SK-N-SH (cell line): ENCODE results near the gene ABCA6. TPM values are rescaled to one million over a fixed set of nuclear protein-coding genes. Genes with fewer than 3 reads are reported as not detected.
"Not testable (repeated sequence)": the region's sequence is repeated elsewhere in the genome, so short reads cannot be mapped to it uniquely, and the experiment has no call there.

Experiments
- CTCF ChIA-PET: fragments of 300-600, 350-600 bp; formaldehyde crosslinking; extraction: SDS; loops from one replicate; lab custom pipeline; 2021; lab: Yijun Ruan, JAX
- POLR2A ChIA-PET: fragments of 350-600 bp; sonication (Branson Sonifier 250); formaldehyde crosslinking; extraction: SDS; loops from one replicate; lab custom pipeline; 2020; ENCODE audit warnings: antibody characterized with exemption, inconsistent platforms; lab: Yijun Ruan, JAX
- DNase-seq: peaks from one replicate; pipeline ENCODE4 v3.0.0; 2012
- H2AFZ ChIP-seq: fragments of 200-600 bp; sonication (generic); 2 replicates; pipeline ENCODE4 v1.8.1; 2016; ENCODE audit warnings: antibody characterized with exemption, mild to moderate bottlenecking, low read depth
- H3F3A ChIP-seq: fragments of 200-600 bp; sonication (generic); replicated peaks from 2 replicates; pipeline ENCODE3; 2016; ENCODE audit warnings: antibody characterized with exemption, mild to moderate bottlenecking; ENCODE audit not compliant: insufficient read depth
- H3K27ac ChIP-seq, 2 experiments: fragments of 200-500 bp in 1 of 2; fragments of 200-600 bp in 1 of 2; sonication (Bioruptor generic) in 1 of 2; sonication (generic), shearing (Covaris generic) in 1 of 2; 2 replicates each; pipeline versions ENCODE4 v1.5.1 to v1.6.1; 2014 to 2016; ENCODE audit warnings: low read depth in 2 of 2, inconsistent platforms in 1 of 2, low read length in 1 of 2, mild to moderate bottlenecking in 1 of 2, mixed read lengths in 1 of 2
- H3K27me3 ChIP-seq: fragments of 200-600 bp; sonication (generic), shearing (Covaris generic); 2 replicates; pipeline ENCODE4 v1.6.1; 2016; ENCODE audit warnings: mixed run types; ENCODE audit not compliant: insufficient read depth
- H3K36me3 ChIP-seq, 2 experiments: fragments of 200-500 bp in 1 of 2; fragments of 200-600 bp in 1 of 2; sonication (Bioruptor generic) in 1 of 2; sonication (generic) in 1 of 2; replicated peaks in 1 of 2; 2 replicates each; pipeline versions ENCODE3 to v1.5.1; 2014 to 2016; ENCODE audit warnings: low read length in 1 of 2, mild to moderate bottlenecking in 1 of 2; ENCODE audit not compliant: insufficient read depth in 2 of 2, control insufficient read depth in 1 of 2
- H3K4me1 ChIP-seq, 2 experiments: fragments of 200-500 bp in 1 of 2; fragments of 200-600 bp in 1 of 2; sonication (Bioruptor generic) in 1 of 2; sonication (generic), shearing (Covaris generic) in 1 of 2; 2 replicates each; pipeline versions ENCODE4 v1.5.1 to v1.6.1; 2014 to 2016; ENCODE audit warnings: low read depth in 1 of 2, low read length in 1 of 2, mixed run types in 1 of 2; ENCODE audit not compliant: insufficient read depth in 2 of 2, control insufficient read depth in 1 of 2
- H3K4me2 ChIP-seq: fragments of 200-600 bp; sonication (generic), shearing (Covaris generic); 2 replicates; pipeline ENCODE4 v1.6.1; 2017; ENCODE audit warnings: mixed run types
- H3K4me3 ChIP-seq, 2 experiments: fragments of 200-500 bp in 1 of 2; fragments of 200-600 bp in 1 of 2; sonication (Bioruptor generic) in 1 of 2; sonication (generic), shearing (Covaris generic) in 1 of 2; 2 replicates each; pipeline versions ENCODE4 v1.5.1 to v1.8.1; 2014 to 2016; ENCODE audit warnings: low read depth in 2 of 2, inconsistent platforms in 1 of 2, low read length in 1 of 2, mild to moderate bottlenecking in 1 of 2, mixed read lengths in 1 of 2, moderate library complexity in 1 of 2
- H3K79me2 ChIP-seq: fragments of 200-600 bp; sonication (generic); 2 replicates; pipeline ENCODE4 v1.8.1; 2017; ENCODE audit warnings: mild to moderate bottlenecking; ENCODE audit not compliant: insufficient read depth
- H3K9ac ChIP-seq: fragments of 200-600 bp; sonication (generic); 2 replicates; pipeline ENCODE4 v1.6.1; 2017; ENCODE audit warnings: mixed run types
- H3K9me2 ChIP-seq: fragments of 200-600 bp; sonication (generic); 2 replicates; pipeline ENCODE4 v1.6.1; 2017; ENCODE audit warnings: mixed run types
- H3K9me3 ChIP-seq: fragments of 200-600 bp; sonication (generic); 2 replicates; pipeline ENCODE4 v1.6.1; 2017; ENCODE audit warnings: mixed run types, mild to moderate bottlenecking, moderate library complexity
- H4K20me1 ChIP-seq: fragments of 200-600 bp; sonication (generic); 2 replicates; pipeline ENCODE4 v1.6.1; 2017; ENCODE audit warnings: mild to moderate bottlenecking, mixed run types; ENCODE audit not compliant: insufficient read depth
- SMC3 ChIP-seq: IDR thresholded peaks from 2 replicates; pipeline ENCODE4 v1.6.1; 2012; ENCODE audit warnings: low read depth, low read length, improper control_type of control experiment
- TCF12 ChIP-seq: IDR thresholded peaks from 2 replicates; pipeline ENCODE4 v1.4.0; 2012
- WGBS: methylation state at CpG from one replicate; pipeline ENCODE4 v1.1.6; 2017; ENCODE audit warnings: low lambda C conversion rate; 5-methylcytosine and 5-hydroxymethylcytosine counted together
- polyA plus RNA-seq, 3 experiments: library from polyadenylated mRNA; depleted of rRNA; stranded (reverse); fragments of >200 nt; gene quantifications; 2 replicates each; pipeline ENCODE4 v1.2.3, GENCODE V29; 2012
- TF ChIP-seq, protein P1 (sequence below): fragments of 150-350 bp; IDR thresholded peaks from 2 replicates; pipeline ENCODE4 v1.6.1; 2017; ENCODE audit warnings: antibody characterized with exemption, low read length, low read depth, borderline replicate concordance

Gene ABCA6
- polyA plus RNA-seq, 1 of the 3 experiments (the other 2 are of a cell fraction): 0.15 TPM

DNA sequence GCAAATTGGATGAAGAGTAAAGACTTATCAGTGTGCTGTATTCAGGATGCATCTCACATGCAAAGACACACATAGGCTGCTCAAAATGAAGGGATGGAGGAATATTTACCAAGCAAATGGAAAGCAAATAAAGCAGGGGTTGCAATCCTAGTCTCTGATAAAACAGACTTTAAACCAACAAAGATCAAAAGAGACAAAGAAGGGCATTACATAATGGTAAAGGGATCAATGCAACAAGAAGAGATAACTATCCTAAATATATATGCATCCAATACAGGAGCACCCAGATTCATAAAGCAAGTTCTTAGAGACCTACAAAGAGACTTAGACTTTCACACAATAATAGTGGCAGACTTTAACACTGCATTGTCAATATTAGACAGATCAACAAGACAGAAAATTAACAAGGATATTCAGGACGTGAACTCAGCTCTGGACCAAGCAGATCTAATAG, 68.9 kb downstream of the ABCA6 start:
- H3K4me3 ChIP-seq, H3K4me2 ChIP-seq, POLR2A ChIA-PET, H3K9ac ChIP-seq, H3F3A ChIP-seq, CTCF ChIA-PET, H2AFZ ChIP-seq, H3K36me3 ChIP-seq, H3K4me1 ChIP-seq, H3K9me3 ChIP-seq, H3K79me2 ChIP-seq, H3K27me3 ChIP-seq, H3K27ac ChIP-seq, H4K20me1 ChIP-seq, H3K9me2 ChIP-seq, DNase-seq: not testable (repeated sequence)
- 0% methylated on average over 1 of the region's 1 CpG for WGBS

DNA sequence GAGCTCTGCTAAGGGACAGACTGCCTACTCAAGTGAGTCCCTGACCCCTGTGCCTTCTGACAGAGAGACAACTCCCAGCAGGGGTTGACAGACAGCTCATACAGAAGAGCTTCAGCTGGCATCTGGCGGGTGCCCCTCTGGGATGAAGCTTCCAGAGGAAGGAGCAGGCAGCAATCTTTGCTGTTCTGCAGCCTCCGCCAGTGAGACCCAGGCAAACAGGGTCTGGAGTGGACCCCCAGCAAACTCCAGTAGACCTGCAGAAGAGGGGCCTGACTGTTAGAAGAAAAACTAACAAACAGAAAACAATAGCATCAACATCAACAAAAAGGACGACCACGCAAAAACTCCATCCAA, 70.5 kb downstream of the ABCA6 start:
- POLR2A ChIA-PET, H2AFZ ChIP-seq, DNase-seq, H3K27me3 ChIP-seq, H3K79me2 ChIP-seq, H3K9me3 ChIP-seq, CTCF ChIA-PET, H3K9ac ChIP-seq, H3K4me1 ChIP-seq, H3F3A ChIP-seq, H3K36me3 ChIP-seq, H3K9me2 ChIP-seq, H3K4me2 ChIP-seq, H4K20me1 ChIP-seq, H3K4me3 ChIP-seq, H3K27ac ChIP-seq: not testable (repeated sequence)
- WGBS: 42% methylated on average over 4 of the region's 4 CpGs

DNA sequence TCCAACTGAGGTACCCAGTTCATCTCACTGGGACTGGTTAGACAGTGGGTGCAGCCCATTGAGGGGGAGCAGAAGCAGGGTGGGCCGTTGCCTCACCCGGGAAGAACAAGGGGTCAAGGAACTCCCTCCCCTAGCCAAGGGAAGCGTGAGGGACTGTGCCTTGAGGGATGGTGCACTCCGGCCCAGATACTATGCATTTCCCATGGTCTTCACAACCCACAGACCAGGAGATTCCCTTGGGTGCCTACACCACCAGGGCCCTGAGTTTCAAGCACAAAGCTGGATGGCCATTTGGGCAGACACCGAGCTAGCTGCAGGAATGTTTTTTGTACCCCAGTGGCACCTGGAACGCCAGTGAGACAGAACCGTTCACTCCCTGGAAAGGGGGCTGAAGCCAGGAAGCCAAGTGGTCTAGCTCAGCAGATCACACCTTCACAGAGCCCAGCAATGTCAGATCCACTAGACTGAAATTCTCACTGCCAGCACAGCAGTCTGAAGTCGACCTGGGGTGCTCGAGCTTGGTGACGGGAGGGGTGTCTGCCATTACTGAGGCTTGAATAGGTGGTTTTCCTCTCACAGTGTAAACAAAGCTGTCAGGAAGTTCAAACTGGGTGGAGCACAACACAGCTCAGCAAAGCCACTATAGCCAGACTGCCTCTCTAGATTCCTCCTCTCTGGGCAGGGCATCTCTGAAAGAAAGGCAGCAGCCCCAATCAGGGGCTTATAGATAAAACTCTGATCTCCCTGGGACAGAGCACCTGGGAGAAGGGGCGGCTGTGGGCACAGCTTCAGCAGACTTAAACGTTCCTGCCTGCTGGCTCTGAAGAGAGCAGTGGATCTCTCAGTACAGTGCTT, 71.1 kb downstream of the ABCA6 start:
- H3K9ac ChIP-seq, H3K79me2 ChIP-seq, H3K27me3 ChIP-seq, H3F3A ChIP-seq, CTCF ChIA-PET, H3K4me1 ChIP-seq, H4K20me1 ChIP-seq, H2AFZ ChIP-seq, H3K4me2 ChIP-seq, H3K4me3 ChIP-seq, H3K9me3 ChIP-seq, DNase-seq, POLR2A ChIA-PET, H3K36me3 ChIP-seq, H3K27ac ChIP-seq, H3K9me2 ChIP-seq: not testable (repeated sequence)
- WGBS: 15% methylated on average over 12 of the region's 12 CpGs

DNA sequence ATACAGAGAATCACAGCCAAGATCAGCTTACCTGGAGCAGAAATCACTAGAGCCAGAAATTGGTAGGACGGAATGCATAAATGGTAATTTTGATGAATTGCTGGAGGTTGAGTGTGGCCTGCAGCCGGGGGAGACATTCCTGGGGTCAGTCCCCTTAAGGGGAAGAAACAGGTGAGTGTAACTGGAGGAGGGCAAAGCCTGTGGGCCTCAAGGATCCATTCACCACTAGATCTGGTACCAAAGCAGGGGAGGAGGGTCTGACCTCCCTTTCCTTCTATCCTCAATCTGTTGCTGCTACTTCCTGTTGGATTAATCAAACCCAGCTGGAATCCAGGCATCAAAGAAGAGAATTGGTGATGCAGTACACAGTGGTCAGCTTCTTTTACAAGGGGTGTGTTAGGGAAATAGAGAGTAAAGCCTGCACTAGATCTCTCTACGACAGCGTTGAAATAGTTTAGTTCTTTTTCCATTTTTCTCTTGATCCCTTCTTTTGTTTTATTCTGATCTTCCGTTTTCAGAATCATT, 72.4 kb downstream of the ABCA6 start:
- WGBS: 44% methylated on average over 5 of the region's 5 CpGs
- H3F3A ChIP-seq: no peaks in the 10 kb centered on the region
- no peaks in the 10 kb centered on the region for H3K36me3 ChIP-seq
- no peaks in the 10 kb centered on the region for H4K20me1 ChIP-seq
- POLR2A ChIA-PET: no interaction called here
- H3K79me2 ChIP-seq: no peaks in the 10 kb centered on the region
- H2AFZ ChIP-seq: no peak overlapping the region
- peak; percentile 32 for DNase-seq
- H3K4me2 ChIP-seq: no peak overlapping the region
- H3K9me3 ChIP-seq: no peaks in the 10 kb centered on the region
- no peaks in the 10 kb centered on the region for H3K9me2 ChIP-seq
- TF ChIP-seq TCF12 (peak; percentile 22; the same call in 1 of the 2 replicates), SMC3 (no peak)
- TF ChIP-seq, protein P1, sequence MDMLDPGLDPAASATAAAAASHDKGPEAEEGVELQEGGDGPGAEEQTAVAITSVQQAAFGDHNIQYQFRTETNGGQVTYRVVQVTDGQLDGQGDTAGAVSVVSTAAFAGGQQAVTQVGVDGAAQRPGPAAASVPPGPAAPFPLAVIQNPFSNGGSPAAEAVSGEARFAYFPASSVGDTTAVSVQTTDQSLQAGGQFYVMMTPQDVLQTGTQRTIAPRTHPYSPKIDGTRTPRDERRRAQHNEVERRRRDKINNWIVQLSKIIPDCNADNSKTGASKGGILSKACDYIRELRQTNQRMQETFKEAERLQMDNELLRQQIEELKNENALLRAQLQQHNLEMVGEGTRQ: no peak
- CTCF ChIA-PET: interaction anchor here (0.8 to 1.0 kb wide), 2 partner anchors 178 to 206 kb away, joined by 3 read pairs; no protein-coding TSS in a partner anchor
- no peak overlapping the region for H3K4me3 ChIP-seq
- H3K27me3 ChIP-seq: no peaks in the 10 kb centered on the region; the same call in 1 of the 2 replicates
- H3K9ac ChIP-seq: no peak overlapping the region
- H3K27ac ChIP-seq: no peak overlapping the region
- peaks cover 0 to 6% of the 10 kb centered on the region in 2 experiments; a peak in 2 of 4 replicates for H3K4me1 ChIP-seq
